GM12891 (cell line): Measurements from ENCODE around the gene PGM3.

Experiments used
- DNase-seq: peaks from one replicate; pipeline ENCODE4 v3.0.0; 2011; ENCODE audit warnings: low spot score; ENCODE audit not compliant: insufficient read length
- FAIRE-seq: peaks from 2 replicates; lab custom pipeline; 2011; peaks lifted over from hg19 to GRCh38; lab: Jason Lieb, UNC
- PAX5 ChIP-seq: IDR thresholded peaks from 2 replicates; pipeline ENCODE4 v1.6.1; 2011; ENCODE audit warnings: low read length, moderate library complexity, mild to moderate bottlenecking; ENCODE audit not compliant: insufficient read depth, severe bottlenecking
- POLR2A ChIP-seq: IDR thresholded peaks from 2 replicates; pipeline ENCODE4 v1.6.1; 2011; ENCODE audit warnings: low read depth, low read length, control low read depth
- POLR2AphosphoS5 ChIP-seq: IDR thresholded peaks from 2 replicates; pipeline ENCODE4 v1.6.1; 2011; ENCODE audit warnings: low read depth, low read length, control low read depth
- POU2F2 ChIP-seq: IDR thresholded peaks from 2 replicates; pipeline ENCODE4 v1.6.1; 2011; ENCODE audit warnings: low read depth, mild to moderate bottlenecking, control low read depth, low read length, moderate library complexity
- SPI1 ChIP-seq: IDR thresholded peaks from 2 replicates; pipeline ENCODE4 v1.6.1; 2011; ENCODE audit warnings: low read depth, low read length, control low read depth
- TAF1 ChIP-seq: IDR thresholded peaks from 2 replicates; pipeline ENCODE4 v1.6.1; 2011; ENCODE audit warnings: low read depth, low read length, control low read depth

PGM3 gene

GRCh38 chr6:83125425-83125824, 67.6 kb downstream of the PGM3 start:
- FAIRE-seq (no peak), DNase-seq (no peak)
- TF ChIP-seq PAX5 = no peak
- no peak for TF ChIP-seq POLR2AphosphoS5
- TF ChIP-seq SPI1 = no peak
- no peak for TF ChIP-seq POU2F2
- TF ChIP-seq POLR2A = no peak
- TF ChIP-seq TAF1 = no peak

DNA sequence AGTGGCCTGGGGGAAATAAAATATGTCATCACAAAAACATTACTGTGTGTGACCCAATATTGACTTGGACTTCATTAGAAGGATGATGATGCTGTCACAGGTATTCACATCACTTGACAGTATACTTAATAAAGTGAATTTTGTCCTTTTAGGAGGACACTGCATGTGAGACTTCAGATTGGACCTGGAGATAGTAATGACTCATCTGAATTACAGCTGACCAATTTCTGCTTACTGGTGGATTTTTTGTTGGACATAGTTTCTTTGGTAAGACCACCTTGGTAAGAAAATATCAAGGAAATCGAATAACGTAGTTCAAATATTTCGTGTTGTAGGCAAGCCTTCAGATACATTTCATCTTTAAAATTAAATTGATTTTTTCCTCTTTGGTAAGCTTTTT, 68.5 kb downstream of the PGM3 start:
- TF ChIP-seq POU2F2 = no peak
- no peak for TF ChIP-seq POLR2AphosphoS5
- TF ChIP-seq SPI1 = no peak
- no peak for TF ChIP-seq TAF1
- no peak for TF ChIP-seq PAX5
- TF ChIP-seq POLR2A = no peak
- FAIRE-seq (no peak), DNase-seq (no peak)

- DNase-seq (no peak), FAIRE-seq (no peak)
- TF ChIP-seq SPI1 (no peak), POU2F2 (no peak), POLR2AphosphoS5 (no peak), TAF1 (no peak), PAX5 (no peak), POLR2A (no peak)
Observed at GRCh38 chr6:83119742-83120300, 73.2 kb downstream of the PGM3 start.

- FAIRE-seq = no peak
- TF ChIP-seq TAF1 = no peak
- DNase-seq = no peak
Observed at GRCh38 chr6:83117802-83118201, 75.3 kb downstream of the PGM3 start.
